ENCODE results near the gene INPP5D.

INPP5D gene

DNA sequence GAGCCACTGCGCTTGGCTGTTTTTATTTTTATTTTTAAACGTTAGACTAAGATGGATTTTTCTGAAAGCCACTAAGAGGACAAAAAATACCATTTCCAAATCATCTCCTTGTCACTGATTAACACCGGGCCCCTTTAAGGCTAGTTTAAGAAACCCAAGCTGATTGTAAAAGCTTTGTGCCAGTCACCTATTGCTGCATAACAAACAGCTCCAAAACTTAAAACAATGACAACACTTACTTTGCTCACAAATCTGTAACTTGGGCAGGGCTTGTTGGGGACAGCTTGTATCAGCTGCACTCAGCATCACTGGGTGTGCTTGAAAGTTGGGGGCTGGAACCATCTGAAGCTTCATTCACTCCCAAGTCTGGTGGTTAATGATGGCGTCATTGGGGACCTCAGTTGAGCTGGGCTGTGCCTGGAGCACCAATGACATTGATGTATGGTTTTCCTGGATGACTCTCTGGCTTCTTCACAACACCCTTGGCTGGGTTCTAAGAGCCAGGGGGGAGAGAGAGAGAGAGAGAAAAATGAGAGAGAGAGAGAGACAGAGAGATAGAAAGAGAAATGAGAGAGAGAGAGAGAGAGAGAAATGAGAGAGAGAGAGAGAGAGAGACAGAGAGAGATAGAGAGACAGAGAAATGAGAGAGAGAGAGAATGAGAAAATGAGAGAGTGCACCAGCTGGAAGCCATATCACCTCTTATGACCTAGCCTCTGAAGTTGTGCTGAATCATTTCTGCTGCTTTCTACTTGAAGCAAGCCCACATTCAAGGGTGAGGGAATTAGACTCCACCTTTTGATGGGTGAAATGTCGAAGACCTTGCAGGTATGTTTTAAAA lies 165.3 kb downstream of the INPP5D start:
- Histone ChIP-seq H3K4me3 (ENCODE audit: low read length in 2 of 2) (no peak overlapping the region), H3K27ac (replicated peaks; ENCODE audit: low read length) (no peak overlapping the region), H2BK15ac (ENCODE audit: low read length) (no peak overlapping the region), H3K4me2 (ENCODE audit: insufficient read depth, low read length, poor library complexity, severe bottlenecking) (no peak overlapping the region), H4K8ac (ENCODE audit: low read depth, low read length) (no peak overlapping the region), H2AK5ac (ENCODE audit: low read depth, low read length) (no peak overlapping the region), H3K79me1 (ENCODE audit: low read depth, low read length) (no peaks in the 10 kb centered on the region), H3K4me1 (ENCODE audit: control insufficient read depth in 2 of 2, insufficient read depth in 1 of 2, low read depth in 1 of 2, low read length in 2 of 2) (peaks cover 0 to 3% of the 10 kb centered on the region in 2 donors), H3K27me3 (ENCODE audit: control insufficient read depth in 3 of 3, insufficient read depth in 3 of 3, low read depth in 1 of 3, low read length in 3 of 3) (no peaks in the 10 kb centered on the region), H2BK5ac (ENCODE audit: low read length) (no peak overlapping the region), H3K18ac (ENCODE audit: low read length) (no peak overlapping the region), H3K9me3 (replicated peaks in 1 of 2; ENCODE audit: control insufficient read depth in 2 of 2, insufficient read depth in 1 of 2, low read depth in 1 of 2, low read length in 2 of 2) (no peaks in the 10 kb centered on the region), H3K4ac (ENCODE audit: low read length) (no peak overlapping the region), H2AFZ (ENCODE audit: low read length) (no peak overlapping the region), H2BK12ac (ENCODE audit: low read length) (no peak overlapping the region), H3K14ac (ENCODE audit: low read length) (no peak overlapping the region), H3K9ac (ENCODE audit: low read depth, low read length, poor library complexity) (no peak overlapping the region), H2BK120ac (ENCODE audit: low read depth, low read length) (no peak overlapping the region), H4K91ac (ENCODE audit: low read depth, low read length, poor library complexity) (no peak overlapping the region), H3K23ac (ENCODE audit: low read depth, low read length, poor library complexity) (no peak overlapping the region), H3K36me3 (replicated peaks in 1 of 2; ENCODE audit: control insufficient read depth in 2 of 2, insufficient read depth in 2 of 2, low read length in 2 of 2) (no peaks in the 10 kb centered on the region)
- no peak for DNase-seq (ENCODE audit: low spot score)
- WGBS, 2 donors (ENCODE audit: extremely low coverage in 2 of 2, insufficient read length in 2 of 2, insufficient replicate concordance in 1 of 2), result no CpG with 5 or more reads among the region's 5 CpGs

GRCh38 chr2:233226511-233227031 lies 166.4 kb downstream of the INPP5D start:
- Histone ChIP-seq H4K91ac (ENCODE audit: low read depth, low read length, poor library complexity) (no peak overlapping the region), H3K27ac (replicated peaks; ENCODE audit: low read length) (no peak overlapping the region), H2AK5ac (ENCODE audit: low read depth, low read length) (no peak overlapping the region), H3K9me3 (replicated peaks in 1 of 2; ENCODE audit: control insufficient read depth in 2 of 2, insufficient read depth in 1 of 2, low read depth in 1 of 2, low read length in 2 of 2) (no peaks in the 10 kb centered on the region), H3K79me1 (ENCODE audit: low read depth, low read length) (no peaks in the 10 kb centered on the region), H2BK12ac (ENCODE audit: low read length) (no peak overlapping the region), H3K4me2 (ENCODE audit: insufficient read depth, low read length, poor library complexity, severe bottlenecking) (no peak overlapping the region), H2AFZ (ENCODE audit: low read length) (peak overlapping the region; percentile 7), H3K14ac (ENCODE audit: low read length) (no peak overlapping the region), H2BK15ac (ENCODE audit: low read length) (no peak overlapping the region), H3K23ac (ENCODE audit: low read depth, low read length, poor library complexity) (no peak overlapping the region), H3K4ac (ENCODE audit: low read length) (no peak overlapping the region), H3K9ac (ENCODE audit: low read depth, low read length, poor library complexity) (no peak overlapping the region), H3K18ac (ENCODE audit: low read length) (no peak overlapping the region), H3K4me1 (ENCODE audit: control insufficient read depth in 2 of 2, insufficient read depth in 1 of 2, low read depth in 1 of 2, low read length in 2 of 2) (peaks cover 0 to 2% of the 10 kb centered on the region in 2 donors), H3K36me3 (replicated peaks in 1 of 2; ENCODE audit: control insufficient read depth in 2 of 2, insufficient read depth in 2 of 2, low read length in 2 of 2) (no peaks in the 10 kb centered on the region), H3K4me3 (ENCODE audit: low read length in 2 of 2) (no peak overlapping the region), H3K27me3 (ENCODE audit: control insufficient read depth in 3 of 3, insufficient read depth in 3 of 3, low read depth in 1 of 3, low read length in 3 of 3) (no peaks in the 10 kb centered on the region), H4K8ac (ENCODE audit: low read depth, low read length) (no peak overlapping the region), H2BK5ac (ENCODE audit: low read length) (no peak overlapping the region), H2BK120ac (ENCODE audit: low read depth, low read length) (no peak overlapping the region)
- DNase-seq (ENCODE audit: low spot score), result no peak
- WGBS, 2 donors (ENCODE audit: extremely low coverage in 2 of 2, insufficient read length in 2 of 2, insufficient replicate concordance in 1 of 2), result no CpG with 5 or more reads among the region's 2 CpGs

DNA sequence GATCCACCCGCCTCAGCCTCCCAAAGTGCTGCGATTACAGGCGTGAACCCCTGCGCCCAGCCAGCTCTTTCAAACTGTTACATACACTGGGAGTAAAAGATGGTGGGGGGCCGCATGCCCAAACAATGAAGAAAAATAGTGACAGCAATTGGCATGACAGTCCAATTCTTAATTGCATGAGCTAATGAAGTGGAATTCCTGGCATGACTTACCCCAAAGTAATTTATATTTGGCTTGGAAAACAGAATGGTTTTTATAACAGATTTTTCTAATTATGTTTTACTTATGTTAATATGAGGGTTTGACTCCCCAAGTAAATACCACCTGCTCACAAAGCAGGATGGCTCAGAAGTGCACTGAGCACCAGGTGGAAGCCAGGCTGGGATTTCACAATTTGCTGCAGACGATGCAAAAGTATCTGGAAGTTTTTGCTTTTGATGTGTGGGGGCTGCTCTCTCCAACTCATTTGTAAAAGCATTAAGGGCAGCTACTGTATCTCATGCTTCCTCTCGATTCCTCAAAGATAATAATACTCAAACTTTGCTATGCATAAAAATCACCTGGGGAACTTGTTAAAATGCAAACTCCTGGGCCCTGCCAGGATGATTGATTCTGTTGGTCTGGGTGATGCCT lies 167.3 kb downstream of the INPP5D start:
- Histone ChIP-seq H3K27ac (replicated peaks; ENCODE audit: low read length) (no peak overlapping the region), H3K27me3 (ENCODE audit: control insufficient read depth in 3 of 3, insufficient read depth in 3 of 3, low read depth in 1 of 3, low read length in 3 of 3) (no peaks in the 10 kb centered on the region), H2BK12ac (ENCODE audit: low read length) (no peak overlapping the region), H4K8ac (ENCODE audit: low read depth, low read length) (no peak overlapping the region), H3K18ac (ENCODE audit: low read length) (no peak overlapping the region), H2AK5ac (ENCODE audit: low read depth, low read length) (no peak overlapping the region), H2BK5ac (ENCODE audit: low read length) (no peak overlapping the region), H3K36me3 (replicated peaks in 1 of 2; ENCODE audit: control insufficient read depth in 2 of 2, insufficient read depth in 2 of 2, low read length in 2 of 2) (no peaks in the 10 kb centered on the region), H3K4me2 (ENCODE audit: insufficient read depth, low read length, poor library complexity, severe bottlenecking) (no peak overlapping the region), H3K9me3 (replicated peaks in 1 of 2; ENCODE audit: control insufficient read depth in 2 of 2, insufficient read depth in 1 of 2, low read depth in 1 of 2, low read length in 2 of 2) (no peaks in the 10 kb centered on the region), H3K4me3 (ENCODE audit: low read length in 2 of 2) (no peak overlapping the region), H3K4me1 (ENCODE audit: control insufficient read depth in 2 of 2, insufficient read depth in 1 of 2, low read depth in 1 of 2, low read length in 2 of 2) (no peaks in the 10 kb centered on the region), H3K4ac (ENCODE audit: low read length) (no peak overlapping the region), H3K23ac (ENCODE audit: low read depth, low read length, poor library complexity) (no peak overlapping the region), H3K79me1 (ENCODE audit: low read depth, low read length) (no peaks in the 10 kb centered on the region), H3K9ac (ENCODE audit: low read depth, low read length, poor library complexity) (no peak overlapping the region), H2BK15ac (ENCODE audit: low read length) (no peak overlapping the region), H2AFZ (ENCODE audit: low read length) (no peak overlapping the region), H3K14ac (ENCODE audit: low read length) (no peak overlapping the region), H2BK120ac (ENCODE audit: low read depth, low read length) (no peak overlapping the region), H4K91ac (ENCODE audit: low read depth, low read length, poor library complexity) (no peak overlapping the region)
- WGBS, 2 donors (ENCODE audit: extremely low coverage in 2 of 2, insufficient read length in 2 of 2, insufficient replicate concordance in 1 of 2), result no CpG with 5 or more reads among the region's 7 CpGs
- DNase-seq (ENCODE audit: low spot score), result no peak

- no peak for DNase-seq (ENCODE audit: low spot score)
- no peak overlapping the region for H3K18ac ChIP-seq (ENCODE audit: low read length)
- no peak overlapping the region for H2BK12ac ChIP-seq (ENCODE audit: low read length)
- H2BK15ac ChIP-seq (ENCODE audit: low read length), result no peak overlapping the region
- no peak overlapping the region for H2AFZ ChIP-seq (ENCODE audit: low read length)
- H3K79me1 ChIP-seq (ENCODE audit: low read depth, low read length), result no peaks in the 10 kb centered on the region
- H3K4me1 ChIP-seq (ENCODE audit: control insufficient read depth in 2 of 2, insufficient read depth in 1 of 2, low read depth in 1 of 2, low read length in 2 of 2), result no peaks in the 10 kb centered on the region
- no peak overlapping the region for H2BK5ac ChIP-seq (ENCODE audit: low read length)
- H3K27ac ChIP-seq (replicated peaks; ENCODE audit: low read length), result no peak overlapping the region
- H2AK5ac ChIP-seq (ENCODE audit: low read depth, low read length), result no peak overlapping the region
- H3K14ac ChIP-seq (ENCODE audit: low read length), result no peak overlapping the region
- no peak overlapping the region for H4K8ac ChIP-seq (ENCODE audit: low read depth, low read length)
- H3K4me3 ChIP-seq (ENCODE audit: low read length in 2 of 2), result no peak overlapping the region
- H3K4me2 ChIP-seq (ENCODE audit: insufficient read depth, low read length, poor library complexity, severe bottlenecking), result no peak overlapping the region
- H3K9me3 ChIP-seq (replicated peaks in 1 of 2; ENCODE audit: control insufficient read depth in 2 of 2, insufficient read depth in 1 of 2, low read depth in 1 of 2, low read length in 2 of 2), result no peaks in the 10 kb centered on the region
- H3K27me3 ChIP-seq (ENCODE audit: control insufficient read depth in 3 of 3, insufficient read depth in 3 of 3, low read depth in 1 of 3, low read length in 3 of 3), result no peaks in the 10 kb centered on the region
- H3K4ac ChIP-seq (ENCODE audit: low read length), result no peak overlapping the region
- H2BK120ac ChIP-seq (ENCODE audit: low read depth, low read length), result no peak overlapping the region
- H3K23ac ChIP-seq (ENCODE audit: low read depth, low read length, poor library complexity), result no peak overlapping the region
- no peak overlapping the region for H4K91ac ChIP-seq (ENCODE audit: low read depth, low read length, poor library complexity)
- WGBS, 2 donors (ENCODE audit: extremely low coverage in 2 of 2, insufficient read length in 2 of 2, insufficient replicate concordance in 1 of 2), result no CpG with 5 or more reads among the region's 3 CpGs
- H3K9ac ChIP-seq (ENCODE audit: low read depth, low read length, poor library complexity), result no peak overlapping the region
- H3K36me3 ChIP-seq (replicated peaks in 1 of 2; ENCODE audit: control insufficient read depth in 2 of 2, insufficient read depth in 2 of 2, low read length in 2 of 2), result no peaks in the 10 kb centered on the region
These were observed 168.2 kb downstream of the INPP5D start for GRCh38 chr2:233228376-233228775.

Measured in neuronal stem cell (in vitro differentiated cells).